ENCODE data around the gene TNFRSF21.
"Not testable (repeated sequence)": the region's sequence is repeated elsewhere in the genome, so short reads cannot be mapped to it uniquely, and the experiment has no call there.

TNFRSF21 gene

GRCh38 chr6:47309291-47310130 lies at the start of gene TNFRSF21:
TSS of gene TNFRSF21 (minus strand) at chr6:47309905. CDS start at chr6:47309511, 394 bp downstream.
- peak; percentile 67 to 73 for DNase-seq

- no peak for DNase-seq
These were observed 48.9 kb upstream of the TNFRSF21 start for GRCh38 chr6:47358440-47359225.

GRCh38 chr6:47357827-47358226 lies 48.1 kb upstream of the TNFRSF21 start:
- no peak for DNase-seq

GRCh38 chr6:47355496-47355895 lies 45.8 kb upstream of the TNFRSF21 start:
- no peak for DNase-seq

- DNase-seq = no peak
These were observed 44.2 kb upstream of the TNFRSF21 start for GRCh38 chr6:47353871-47354270.

- no peak for DNase-seq
These were observed 43.3 kb upstream of the TNFRSF21 start for GRCh38 chr6:47352966-47353365.

GRCh38 chr6:47352194-47352920 lies 42.7 kb upstream of the TNFRSF21 start:
- DNase-seq = no peak

- no peak for DNase-seq
These were observed 41.9 kb upstream of the TNFRSF21 start for GRCh38 chr6:47351621-47352020.

GRCh38 chr6:47349931-47350330 lies 40.2 kb upstream of the TNFRSF21 start:
- DNase-seq = no peak

- DNase-seq = no peak
These were observed 38.7 kb upstream of the TNFRSF21 start for GRCh38 chr6:47348316-47348863.

- DNase-seq = no peak
These were observed 36.1 kb upstream of the TNFRSF21 start for GRCh38 chr6:47345761-47346160.

GRCh38 chr6:47344022-47344421 lies 34.3 kb upstream of the TNFRSF21 start:
- no peak for DNase-seq

- DNase-seq = no peak
These were observed 33.9 kb upstream of the TNFRSF21 start for GRCh38 chr6:47343600-47343999.

GRCh38 chr6:47342824-47343223 lies 33.1 kb upstream of the TNFRSF21 start:
- DNase-seq = no peak

- no peak for DNase-seq
These were observed 27.8 kb upstream of the TNFRSF21 start for GRCh38 chr6:47337519-47337918.

GRCh38 chr6:47336334-47336733 lies 26.6 kb upstream of the TNFRSF21 start:
- no peak for DNase-seq

- DNase-seq = no peak
These were observed 25.8 kb upstream of the TNFRSF21 start for GRCh38 chr6:47335466-47335865.

GRCh38 chr6:47334334-47334733 lies 24.6 kb upstream of the TNFRSF21 start:
- DNase-seq = no peak

GRCh38 chr6:47328606-47329005 lies 18.9 kb upstream of the TNFRSF21 start:
- not testable (repeated sequence) for DNase-seq

GRCh38 chr6:47328139-47328538 lies 18.4 kb upstream of the TNFRSF21 start:
- DNase-seq = not testable (repeated sequence)

- no peak for DNase-seq
These were observed 14.2 kb upstream of the TNFRSF21 start for GRCh38 chr6:47323887-47324286.

- DNase-seq = no peak
These were observed 13.6 kb upstream of the TNFRSF21 start for GRCh38 chr6:47323321-47323720.

GRCh38 chr6:47321577-47321976 lies 11.9 kb upstream of the TNFRSF21 start:
- no peak for DNase-seq
